ENCODE data around the gene ADGRF4.

The ADGRF4 gene, protein sequence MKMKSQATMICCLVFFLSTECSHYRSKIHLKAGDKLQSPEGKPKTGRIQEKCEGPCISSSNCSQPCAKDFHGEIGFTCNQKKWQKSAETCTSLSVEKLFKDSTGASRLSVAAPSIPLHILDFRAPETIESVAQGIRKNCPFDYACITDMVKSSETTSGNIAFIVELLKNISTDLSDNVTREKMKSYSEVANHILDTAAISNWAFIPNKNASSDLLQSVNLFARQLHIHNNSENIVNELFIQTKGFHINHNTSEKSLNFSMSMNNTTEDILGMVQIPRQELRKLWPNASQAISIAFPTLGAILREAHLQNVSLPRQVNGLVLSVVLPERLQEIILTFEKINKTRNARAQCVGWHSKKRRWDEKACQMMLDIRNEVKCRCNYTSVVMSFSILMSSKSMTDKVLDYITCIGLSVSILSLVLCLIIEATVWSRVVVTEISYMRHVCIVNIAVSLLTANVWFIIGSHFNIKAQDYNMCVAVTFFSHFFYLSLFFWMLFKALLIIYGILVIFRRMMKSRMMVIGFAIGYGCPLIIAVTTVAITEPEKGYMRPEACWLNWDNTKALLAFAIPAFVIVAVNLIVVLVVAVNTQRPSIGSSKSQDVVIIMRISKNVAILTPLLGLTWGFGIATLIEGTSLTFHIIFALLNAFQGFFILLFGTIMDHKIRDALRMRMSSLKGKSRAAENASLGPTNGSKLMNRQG

DNA sequence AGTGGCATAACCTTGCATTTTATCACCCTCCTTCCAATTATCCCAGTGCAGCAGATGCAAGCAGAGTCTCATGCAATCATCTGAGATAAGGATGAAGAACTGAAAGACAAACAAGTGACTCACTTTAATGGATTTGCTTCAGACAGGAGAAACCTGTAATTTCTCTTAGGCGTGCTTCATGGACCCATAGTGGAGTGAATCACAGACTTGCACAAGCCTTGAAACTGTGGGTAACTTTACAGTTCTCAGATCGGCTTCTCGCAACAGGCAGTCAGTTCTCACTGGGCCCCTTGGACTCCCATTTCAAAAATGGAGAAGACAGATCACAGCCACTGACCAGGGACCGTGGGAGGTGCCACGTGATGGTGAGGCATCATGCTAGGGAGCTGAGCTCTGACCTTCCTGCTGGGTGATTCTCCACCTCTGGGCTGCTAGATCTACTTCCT is at the start of gene ADGRF4:
Gene ADGRF4 (plus strand): TSS at position 239 of the 446 bp plus-strand sequence. CDS start 8,666 bp downstream, outside the sequence.
- DNase-seq: no peak

DNA sequence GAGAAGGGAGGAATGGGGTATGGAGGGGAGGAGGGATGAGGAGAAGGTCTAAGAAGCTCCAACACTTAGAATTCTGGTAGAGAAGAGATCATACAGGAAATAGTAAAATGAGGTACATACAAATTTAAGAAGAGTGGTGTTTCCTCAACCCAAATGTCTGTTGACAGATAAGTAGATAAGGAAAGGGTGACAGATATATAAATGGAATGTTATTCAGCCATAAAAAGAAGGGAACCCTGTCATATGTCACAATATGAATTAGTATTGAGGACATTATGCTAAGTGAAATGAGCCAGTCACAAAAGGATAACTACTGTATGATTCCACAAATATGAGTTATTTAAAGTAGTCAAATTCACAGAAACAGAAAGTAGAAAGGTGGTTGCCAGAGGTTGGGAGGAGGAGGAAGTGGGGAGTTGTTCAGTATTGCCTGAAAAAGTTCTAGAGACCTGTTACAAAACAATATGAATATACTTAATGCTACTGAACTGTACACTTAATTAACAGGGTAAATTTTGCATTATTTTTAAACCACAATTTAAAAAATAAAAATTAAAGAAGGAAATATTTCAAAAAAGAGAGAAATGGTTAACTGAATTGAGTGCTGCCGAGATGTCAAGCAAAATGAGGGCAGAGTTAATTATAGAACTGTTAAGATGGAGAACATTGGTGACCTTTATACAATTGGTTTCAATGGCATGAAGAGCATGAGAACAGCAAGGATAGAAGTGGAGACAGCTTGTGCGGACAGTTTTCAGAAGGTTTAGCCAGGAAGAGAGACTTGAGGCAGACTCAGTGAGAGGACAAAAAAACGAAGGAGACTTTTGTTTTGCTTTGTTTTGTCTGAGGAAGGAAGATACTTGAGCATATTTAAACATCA is 47.6 kb upstream of the ADGRF4 start:
- no peak for DNase-seq

DNA sequence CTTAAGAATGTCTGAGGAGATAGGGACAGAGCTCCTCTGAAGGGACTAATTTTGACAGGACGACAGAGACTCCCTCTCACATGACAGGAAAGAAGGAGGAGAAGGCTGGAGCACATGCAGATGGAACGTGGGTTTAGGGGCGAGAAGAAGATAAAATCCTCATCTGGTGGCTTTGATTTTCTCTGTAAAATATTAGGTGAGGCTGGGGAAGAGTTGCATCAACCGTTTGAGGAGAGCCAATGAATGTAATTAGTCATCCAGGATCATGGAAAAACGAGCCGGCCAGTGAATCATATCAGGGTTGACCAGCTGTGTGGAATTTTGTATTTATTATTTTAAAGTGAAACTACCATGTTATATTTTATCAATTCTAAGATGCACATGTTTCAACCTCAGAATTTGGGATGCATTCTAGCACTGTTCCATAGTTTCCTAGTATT is 46.9 kb upstream of the ADGRF4 start:
- DNase-seq: no peak

DNA sequence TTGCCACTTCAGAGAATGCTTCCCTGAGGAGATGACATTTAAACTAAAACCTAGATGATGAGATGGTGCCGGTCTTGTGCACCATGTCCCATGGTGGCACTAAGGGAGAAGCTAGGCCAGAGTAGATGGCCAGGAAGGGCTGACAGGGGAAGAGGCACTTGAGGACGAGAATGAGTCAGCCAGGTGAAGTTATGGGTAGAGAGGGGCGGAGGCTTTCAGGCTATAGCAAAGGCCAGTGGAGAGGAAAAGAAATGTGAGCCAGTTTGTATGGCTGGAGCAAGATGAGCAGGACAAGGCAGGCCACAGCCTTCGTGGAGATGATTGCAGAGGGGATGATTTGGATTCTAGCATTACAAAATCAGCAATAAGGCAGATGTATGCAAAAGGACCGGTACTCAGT is 44.7 kb upstream of the ADGRF4 start:
- DNase-seq: no peak

DNA sequence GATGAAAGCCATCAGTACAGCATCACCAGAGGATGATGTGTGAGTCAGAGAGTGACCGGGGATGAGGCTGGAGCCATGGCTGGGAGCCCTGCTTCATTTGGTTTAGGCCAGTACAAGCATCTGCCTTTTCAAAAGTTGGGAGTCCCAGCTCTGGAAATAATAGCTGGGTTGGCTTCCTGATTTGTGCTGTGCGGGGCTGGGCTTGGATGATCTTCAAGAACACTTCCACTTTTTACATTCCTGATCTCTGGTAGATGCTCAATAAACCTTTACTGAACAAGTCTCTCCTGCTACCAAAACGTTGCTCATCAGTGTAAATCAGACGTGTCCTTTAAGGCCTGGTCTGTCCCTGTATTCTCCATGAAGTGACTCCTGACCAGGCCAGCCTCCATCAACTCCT is 44.1 kb upstream of the ADGRF4 start:
- DNase-seq: no peak

DNA sequence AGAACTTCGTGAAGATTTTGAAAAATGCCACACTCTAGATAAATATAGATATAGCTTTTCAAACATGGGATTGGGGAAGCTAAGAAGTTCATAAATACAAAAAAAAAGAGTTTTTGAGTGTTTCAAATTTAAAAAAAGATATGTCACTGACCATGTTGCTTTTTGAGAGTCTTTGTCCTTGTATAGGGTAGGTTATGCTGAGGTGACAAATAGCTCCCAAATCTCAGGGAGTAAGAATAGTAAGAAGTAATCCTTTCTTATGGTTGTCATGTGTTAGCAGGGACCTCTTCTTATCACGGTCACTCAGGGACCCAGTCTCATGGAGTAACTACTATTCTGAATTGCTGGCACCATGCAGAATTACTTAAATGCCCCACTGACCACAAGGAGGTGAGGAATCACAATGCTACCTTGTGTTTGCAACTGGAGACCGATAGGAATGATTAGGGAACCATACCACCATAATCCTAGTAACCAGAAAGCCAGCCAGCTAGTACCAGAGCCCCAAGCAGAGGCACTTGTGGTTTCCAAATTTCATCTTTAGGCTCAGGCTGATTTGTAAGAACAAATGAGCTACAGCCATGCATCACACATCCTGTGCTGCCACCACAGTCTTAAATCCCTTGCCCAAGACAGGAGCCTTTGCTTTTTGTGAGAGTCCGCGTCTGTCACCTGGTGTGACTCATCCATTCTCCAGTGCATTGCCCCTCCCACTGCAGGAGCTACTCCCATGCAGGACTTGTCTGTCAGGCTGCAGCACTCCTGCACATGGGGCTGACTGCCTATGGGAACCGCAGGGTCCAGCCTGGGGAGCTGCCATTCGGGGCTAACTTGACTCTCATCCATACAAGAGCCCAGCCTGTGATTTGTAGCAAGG is 42.4 kb upstream of the ADGRF4 start:
- DNase-seq: peak in 1 of 2 donors; percentile 37

DNA sequence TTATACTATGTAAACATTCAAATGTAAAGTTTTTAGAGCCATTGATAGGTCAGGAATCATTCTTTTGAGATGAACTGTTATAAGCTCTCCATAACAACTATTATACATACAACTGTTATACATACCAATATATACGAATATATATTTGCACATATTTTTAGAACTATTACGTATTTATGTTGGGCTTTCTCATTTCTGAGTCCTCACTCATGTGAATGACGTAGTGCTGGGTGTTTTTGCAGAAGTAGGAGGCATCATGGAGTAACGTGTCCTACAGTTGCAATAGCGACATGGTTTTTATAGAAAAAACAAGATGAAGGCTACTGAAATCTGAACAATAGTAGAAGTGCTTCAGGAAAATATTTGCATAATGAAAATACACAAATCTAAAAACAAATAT is 36.4 kb upstream of the ADGRF4 start:
- no peak for DNase-seq

DNA sequence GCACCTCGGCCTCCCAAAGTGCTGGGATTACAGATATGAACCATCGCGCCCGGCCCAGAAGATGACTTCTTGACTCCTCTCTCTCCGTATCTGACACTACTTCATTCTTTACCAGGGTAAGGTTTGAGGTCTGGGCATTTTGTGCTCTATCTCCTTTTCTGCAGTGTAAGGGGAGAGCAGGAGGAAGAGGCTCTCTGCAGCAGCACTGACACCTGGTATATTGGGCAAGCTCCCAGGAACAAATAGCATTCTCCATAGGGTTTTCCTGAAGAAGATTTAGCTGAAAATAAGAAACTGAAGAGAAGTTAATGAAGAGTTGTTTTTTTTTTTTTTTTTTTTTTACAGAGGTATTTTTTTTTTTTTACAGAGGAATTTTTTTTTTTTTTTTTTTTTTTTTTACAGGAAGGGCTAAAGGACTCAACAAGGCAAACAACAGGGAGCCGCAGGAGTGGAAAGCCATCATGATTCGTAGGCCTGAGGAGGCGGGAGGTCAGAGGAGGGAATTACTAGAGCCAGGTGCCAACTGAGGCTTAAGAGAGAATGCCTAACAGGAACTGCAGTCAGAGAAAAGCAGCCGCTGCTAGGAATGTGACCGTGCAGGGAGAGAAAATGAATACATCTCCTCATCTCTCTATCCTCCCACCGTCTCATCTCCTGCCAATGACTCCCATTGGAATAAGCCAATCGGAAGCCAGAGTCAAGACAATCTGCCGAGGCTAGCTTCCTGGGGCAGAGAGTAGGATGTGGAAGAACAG is 34.7 kb upstream of the ADGRF4 start:
- DNase-seq: no peak

DNA sequence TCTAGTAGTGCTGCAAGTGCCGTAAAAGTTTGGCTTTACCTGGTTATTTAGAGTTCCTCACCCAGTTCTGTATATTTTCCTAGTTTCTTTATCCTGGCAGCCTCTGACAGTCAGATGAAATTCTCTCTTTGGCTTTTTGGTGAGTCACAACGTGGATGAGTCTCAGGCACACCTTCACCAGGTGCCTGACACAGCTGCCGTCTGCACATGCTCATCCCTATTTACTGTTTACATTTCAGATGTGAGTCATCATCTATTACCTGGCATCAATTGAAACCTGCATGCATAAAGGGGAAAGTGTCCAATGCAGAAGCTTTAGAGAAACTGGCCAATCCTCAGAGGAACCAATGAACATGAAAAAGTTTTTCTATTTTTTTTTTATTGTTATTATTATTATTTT is 33.3 kb upstream of the ADGRF4 start:
- DNase-seq: no peak

DNA sequence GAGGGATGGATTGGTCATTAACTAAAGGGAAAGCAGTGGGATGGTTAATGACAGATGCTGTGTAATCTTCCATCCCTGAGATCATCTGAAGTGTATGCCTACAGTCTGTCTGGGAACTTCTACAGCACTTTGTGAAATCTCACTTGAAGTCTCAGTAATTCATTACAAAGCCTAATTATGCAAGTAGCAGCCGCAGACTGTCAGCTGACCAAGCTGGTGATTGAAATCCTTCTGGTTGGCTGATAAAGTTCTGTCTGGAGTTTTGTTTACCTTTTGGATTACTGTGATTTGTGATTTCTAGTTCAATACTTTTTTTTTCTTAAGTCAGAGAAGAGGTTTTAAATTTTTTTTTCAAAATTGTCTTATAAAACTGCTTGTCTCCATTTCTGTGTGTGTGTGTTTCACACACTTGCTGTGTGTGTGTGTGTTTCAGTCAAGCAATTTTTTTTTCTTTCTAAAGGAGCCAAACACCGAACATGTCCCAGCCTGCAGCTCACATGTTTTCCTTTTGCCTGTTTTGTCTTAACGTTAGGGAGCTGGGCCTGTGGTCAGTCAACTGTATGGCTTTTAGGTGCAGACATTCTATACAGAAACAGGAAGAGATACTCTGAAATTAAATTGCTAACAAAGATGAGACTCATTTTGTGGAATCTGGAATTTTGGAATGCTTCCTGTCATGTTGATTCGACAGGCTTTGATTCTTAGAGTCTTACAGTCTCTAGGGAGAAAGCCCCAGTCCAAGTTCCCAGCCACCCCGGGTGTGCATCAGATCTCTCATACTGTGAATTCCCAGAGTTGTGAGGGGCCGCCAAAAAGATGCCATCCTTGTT is 28.5 kb upstream of the ADGRF4 start:
- DNase-seq: no peak

DNA sequence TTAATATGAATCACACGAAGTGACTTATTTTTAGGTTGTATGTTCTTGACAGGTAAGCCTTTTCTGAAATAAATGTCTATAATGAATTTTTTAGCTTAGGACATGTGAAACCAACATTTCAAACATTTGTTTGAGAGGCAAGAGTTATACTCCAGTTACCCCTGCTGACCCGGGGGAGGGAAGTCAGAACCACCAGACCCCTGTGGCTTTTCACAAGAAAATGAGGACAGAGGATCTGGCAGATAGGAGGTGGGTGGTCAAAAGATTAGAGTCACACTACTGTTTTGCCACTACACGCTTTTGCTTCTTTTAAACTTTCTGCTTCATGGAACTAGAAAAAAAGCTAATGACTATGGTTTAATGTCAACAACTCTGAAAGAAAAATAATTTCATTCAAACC is 27.5 kb upstream of the ADGRF4 start:
- no peak for DNase-seq

DNA sequence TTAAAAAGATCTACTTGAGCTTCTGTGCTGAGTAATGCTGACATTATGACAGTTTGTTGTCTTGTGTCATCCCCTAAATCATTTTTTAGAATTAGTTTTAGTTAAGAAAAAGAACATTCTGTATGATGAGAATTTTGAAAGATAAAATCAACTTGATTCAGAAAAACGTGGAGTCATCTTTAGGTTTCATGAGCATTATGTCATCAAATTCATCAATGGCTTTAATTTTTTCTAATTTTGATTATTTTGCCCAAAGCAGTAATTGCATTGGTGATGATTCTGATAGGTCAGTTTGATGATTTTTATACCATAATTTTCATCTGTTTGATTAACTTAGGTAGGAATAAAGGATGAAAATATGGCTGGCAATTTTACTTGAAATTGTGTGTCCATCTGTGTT is 26.6 kb upstream of the ADGRF4 start:
- no peak for DNase-seq

DNA sequence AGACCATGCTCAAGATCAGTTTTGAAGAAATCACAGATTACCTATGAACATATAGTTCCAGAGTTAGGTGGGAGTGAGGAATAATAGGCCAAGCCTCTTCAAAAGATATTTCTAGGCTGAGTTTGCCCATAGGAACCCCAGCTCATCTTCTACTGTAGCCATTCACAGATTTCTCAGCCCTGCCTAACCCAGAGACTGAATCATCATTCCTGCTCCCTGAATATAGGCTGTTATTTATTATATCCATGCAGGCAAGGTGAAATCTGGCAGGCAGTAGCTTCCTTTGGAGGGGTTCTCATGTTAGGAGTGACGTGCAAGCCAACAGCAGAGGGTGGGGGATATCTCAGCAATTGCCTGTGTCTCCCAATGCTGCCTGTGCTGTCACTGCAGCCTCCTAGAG is 25.6 kb upstream of the ADGRF4 start:
- no peak for DNase-seq

DNA sequence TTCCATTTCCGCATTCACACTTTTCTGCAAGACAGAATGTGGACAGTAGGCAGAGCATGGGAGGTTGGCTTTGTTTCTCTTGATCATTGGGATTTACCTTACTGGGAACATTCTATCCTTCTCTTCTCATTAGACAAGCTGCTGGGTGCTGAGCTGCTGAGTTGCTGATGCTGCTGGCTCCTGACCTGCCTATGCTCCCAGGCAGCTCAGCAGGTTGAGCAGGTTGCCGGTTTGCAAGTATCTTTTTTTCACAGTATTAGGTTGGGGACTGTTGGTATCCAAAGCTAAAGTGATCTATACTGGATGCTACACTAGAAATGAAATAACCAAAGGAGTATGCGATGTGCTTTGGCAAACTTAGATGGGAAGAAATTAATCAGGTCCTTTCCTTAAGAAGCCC is 23.7 kb upstream of the ADGRF4 start:
- no peak for DNase-seq

DNA sequence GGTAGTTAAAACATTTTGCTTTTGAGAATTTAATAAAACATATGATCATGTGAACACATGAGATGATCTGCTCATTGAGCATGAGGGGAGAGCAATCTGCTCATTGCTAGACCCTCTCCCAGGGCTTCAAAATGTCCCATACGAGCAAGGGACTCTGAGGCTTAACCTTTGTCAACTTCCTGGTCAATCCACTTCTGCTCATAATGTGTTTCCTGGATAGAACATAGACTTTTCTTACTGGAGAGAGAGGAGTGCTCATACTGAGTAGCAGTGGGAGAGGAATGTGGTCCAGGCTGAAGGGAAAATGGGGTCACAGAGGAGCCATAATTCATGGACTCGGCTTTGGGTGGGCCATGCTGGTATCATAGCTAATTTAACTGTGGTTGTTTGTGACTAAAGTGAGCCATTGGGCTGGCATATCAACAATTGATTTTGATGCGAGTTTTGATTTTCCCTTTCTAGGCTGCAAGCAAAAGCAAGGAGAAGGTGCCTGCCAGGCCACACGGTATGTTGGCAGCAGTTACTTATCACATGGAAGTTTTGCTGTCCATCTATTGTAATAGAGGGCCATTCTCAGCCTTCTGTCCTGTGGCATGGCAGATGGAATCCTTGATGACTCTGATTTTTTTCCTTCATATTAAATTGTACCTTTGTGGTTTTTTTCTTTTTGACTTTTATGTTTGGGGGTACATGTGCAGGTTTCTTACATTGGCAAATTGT is 20.8 kb upstream of the ADGRF4 start:
- DNase-seq: no peak

DNA sequence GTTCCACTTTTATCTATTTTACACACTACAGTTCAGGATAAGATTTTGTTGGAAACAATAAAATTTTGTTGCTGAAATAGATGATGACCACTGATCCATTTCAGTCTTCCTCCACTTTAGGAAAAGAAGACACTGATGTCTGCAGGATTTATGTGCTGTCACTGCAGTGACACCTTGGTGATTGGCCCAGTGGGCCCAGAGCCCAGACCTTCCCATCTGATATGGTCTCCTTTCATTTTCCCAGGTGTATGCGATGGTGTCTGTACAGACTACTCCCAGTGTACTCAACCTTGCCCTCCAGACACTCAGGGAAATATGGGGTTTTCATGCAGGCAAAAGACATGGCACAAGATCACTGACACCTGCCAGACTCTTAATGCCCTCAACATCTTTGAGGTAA is 19.6 kb upstream of the ADGRF4 start:
- DNase-seq: no peak

DNA sequence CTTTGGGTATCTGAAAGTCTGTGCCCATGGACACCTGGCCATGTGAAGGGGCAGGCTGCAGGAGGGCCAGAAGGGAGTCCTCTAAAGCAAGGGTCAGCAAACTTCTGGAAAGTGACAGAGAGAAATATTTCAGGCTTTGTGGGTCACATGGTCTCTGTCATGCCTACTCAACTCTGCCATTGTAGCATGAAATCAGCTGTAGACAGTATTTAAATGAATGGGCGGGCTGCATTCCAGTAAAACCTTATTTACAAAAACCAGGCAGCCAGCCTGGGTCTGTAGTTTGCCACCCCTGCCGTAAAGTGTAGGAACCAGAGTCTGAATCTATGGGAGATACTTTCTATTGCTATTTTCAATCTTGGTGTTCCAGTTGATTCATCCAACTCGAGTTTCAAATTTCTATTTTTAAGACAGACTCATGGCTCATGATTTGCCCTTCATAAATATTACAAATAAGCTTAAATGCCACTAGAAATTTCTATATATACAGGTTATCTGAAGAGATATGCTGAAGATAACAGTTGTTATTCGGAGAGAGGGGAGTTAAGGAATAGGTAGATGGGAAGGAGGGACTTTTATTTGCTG is 19.0 kb upstream of the ADGRF4 start:
- DNase-seq: no peak

DNA sequence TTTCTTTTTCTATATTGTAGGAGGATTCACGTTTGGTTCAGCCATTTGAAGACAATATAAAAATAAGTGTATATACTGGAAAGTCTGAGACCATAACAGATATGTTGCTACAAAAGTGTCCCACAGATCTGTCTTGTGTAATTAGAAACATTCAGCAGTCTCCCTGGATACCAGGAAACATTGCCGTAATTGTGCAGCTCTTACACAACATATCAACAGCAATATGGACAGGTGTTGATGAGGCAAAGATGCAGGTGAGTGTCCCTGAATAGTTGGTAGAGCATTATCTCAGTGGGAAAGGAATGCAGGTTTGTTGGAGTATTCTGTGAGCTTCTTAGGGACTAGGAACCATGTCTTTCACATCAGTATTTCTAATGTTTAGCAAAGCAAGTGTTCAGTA is 18.3 kb upstream of the ADGRF4 start:
- no peak for DNase-seq

DNA sequence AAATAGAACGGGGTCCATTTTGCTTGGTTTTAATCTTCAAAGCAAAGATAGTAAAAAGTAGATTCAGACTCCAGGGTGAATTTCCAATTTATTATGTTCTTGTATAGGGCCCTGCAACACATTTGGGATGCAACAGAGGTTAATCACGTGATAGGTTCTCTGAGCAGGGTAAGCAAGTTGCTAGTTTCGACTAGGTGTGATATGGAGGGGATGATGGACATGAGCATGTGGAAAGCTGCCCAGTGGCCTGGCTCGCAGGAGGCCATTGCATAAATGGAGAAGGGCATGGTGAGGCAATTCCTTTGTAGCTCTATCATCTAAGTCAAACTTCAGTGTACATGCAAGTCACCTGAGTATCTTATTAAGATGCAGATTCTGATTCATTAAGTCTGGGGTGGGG is 17.7 kb upstream of the ADGRF4 start:
- DNase-seq: no peak
